ENCODE measurements around the gene BCAS4. TPM values are rescaled to one million over a fixed set of nuclear protein-coding genes. Genes with fewer than 3 reads are reported as not detected.
A peak's percentile ranks its signal among the peaks of the same experiment; 100 is the strongest.

The BCAS4 gene
- total RNA-seq, 1 experiment from 2014 or later = 25.8 TPM

GRCh38 chr20:50790651-50791277 lies 4.1 kb upstream of the BCAS4 start (continued):
- TF ChIP-seq, protein P1, sequence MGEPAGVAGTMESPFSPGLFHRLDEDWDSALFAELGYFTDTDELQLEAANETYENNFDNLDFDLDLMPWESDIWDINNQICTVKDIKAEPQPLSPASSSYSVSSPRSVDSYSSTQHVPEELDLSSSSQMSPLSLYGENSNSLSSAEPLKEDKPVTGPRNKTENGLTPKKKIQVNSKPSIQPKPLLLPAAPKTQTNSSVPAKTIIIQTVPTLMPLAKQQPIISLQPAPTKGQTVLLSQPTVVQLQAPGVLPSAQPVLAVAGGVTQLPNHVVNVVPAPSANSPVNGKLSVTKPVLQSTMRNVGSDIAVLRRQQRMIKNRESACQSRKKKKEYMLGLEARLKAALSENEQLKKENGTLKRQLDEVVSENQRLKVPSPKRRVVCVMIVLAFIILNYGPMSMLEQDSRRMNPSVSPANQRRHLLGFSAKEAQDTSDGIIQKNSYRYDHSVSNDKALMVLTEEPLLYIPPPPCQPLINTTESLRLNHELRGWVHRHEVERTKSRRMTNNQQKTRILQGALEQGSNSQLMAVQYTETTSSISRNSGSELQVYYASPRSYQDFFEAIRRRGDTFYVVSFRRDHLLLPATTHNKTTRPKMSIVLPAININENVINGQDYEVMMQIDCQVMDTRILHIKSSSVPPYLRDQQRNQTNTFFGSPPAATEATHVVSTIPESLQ (CRISPR knock-in tag; IDR thresholded peaks at IDR 0.05) = no peak
- TF ChIP-seq, protein P2, sequence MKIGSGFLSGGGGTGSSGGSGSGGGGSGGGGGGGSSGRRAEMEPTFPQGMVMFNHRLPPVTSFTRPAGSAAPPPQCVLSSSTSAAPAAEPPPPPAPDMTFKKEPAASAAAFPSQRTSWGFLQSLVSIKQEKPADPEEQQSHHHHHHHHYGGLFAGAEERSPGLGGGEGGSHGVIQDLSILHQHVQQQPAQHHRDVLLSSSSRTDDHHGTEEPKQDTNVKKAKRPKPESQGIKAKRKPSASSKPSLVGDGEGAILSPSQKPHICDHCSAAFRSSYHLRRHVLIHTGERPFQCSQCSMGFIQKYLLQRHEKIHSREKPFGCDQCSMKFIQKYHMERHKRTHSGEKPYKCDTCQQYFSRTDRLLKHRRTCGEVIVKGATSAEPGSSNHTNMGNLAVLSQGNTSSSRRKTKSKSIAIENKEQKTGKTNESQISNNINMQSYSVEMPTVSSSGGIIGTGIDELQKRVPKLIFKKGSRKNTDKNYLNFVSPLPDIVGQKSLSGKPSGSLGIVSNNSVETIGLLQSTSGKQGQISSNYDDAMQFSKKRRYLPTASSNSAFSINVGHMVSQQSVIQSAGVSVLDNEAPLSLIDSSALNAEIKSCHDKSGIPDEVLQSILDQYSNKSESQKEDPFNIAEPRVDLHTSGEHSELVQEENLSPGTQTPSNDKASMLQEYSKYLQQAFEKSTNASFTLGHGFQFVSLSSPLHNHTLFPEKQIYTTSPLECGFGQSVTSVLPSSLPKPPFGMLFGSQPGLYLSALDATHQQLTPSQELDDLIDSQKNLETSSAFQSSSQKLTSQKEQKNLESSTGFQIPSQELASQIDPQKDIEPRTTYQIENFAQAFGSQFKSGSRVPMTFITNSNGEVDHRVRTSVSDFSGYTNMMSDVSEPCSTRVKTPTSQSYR (CRISPR knock-in tag; IDR thresholded peaks at IDR 0.05) = no peak
- TF ChIP-seq, protein P3, sequence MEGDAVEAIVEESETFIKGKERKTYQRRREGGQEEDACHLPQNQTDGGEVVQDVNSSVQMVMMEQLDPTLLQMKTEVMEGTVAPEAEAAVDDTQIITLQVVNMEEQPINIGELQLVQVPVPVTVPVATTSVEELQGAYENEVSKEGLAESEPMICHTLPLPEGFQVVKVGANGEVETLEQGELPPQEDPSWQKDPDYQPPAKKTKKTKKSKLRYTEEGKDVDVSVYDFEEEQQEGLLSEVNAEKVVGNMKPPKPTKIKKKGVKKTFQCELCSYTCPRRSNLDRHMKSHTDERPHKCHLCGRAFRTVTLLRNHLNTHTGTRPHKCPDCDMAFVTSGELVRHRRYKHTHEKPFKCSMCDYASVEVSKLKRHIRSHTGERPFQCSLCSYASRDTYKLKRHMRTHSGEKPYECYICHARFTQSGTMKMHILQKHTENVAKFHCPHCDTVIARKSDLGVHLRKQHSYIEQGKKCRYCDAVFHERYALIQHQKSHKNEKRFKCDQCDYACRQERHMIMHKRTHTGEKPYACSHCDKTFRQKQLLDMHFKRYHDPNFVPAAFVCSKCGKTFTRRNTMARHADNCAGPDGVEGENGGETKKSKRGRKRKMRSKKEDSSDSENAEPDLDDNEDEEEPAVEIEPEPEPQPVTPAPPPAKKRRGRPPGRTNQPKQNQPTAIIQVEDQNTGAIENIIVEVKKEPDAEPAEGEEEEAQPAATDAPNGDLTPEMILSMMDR (IDR thresholded peaks at IDR 0.05) = peak; percentile 35; the same call in 1 of the 2 replicates
- TF ChIP-seq IRF2 (CRISPR knock-in tag; IDR thresholded peaks at IDR 0.05; ENCODE audit: borderline replicate concordance, low read depth) (no peak), HMGA2 (CRISPR knock-in tag; IDR thresholded peaks at IDR 0.05) (no peak), ZNF219 (CRISPR knock-in tag; IDR thresholded peaks at IDR 0.05; ENCODE audit: borderline replicate concordance) (no peak), AFF4 (CRISPR knock-in tag; IDR thresholded peaks at IDR 0.05; ENCODE audit: borderline replicate concordance) (no peak), PRRX2 (CRISPR knock-in tag; IDR thresholded peaks at IDR 0.05) (no peak), TP53 (CRISPR knock-in tag; IDR thresholded peaks at IDR 0.05) (no peak), FOXJ3 (CRISPR knock-in tag; IDR thresholded peaks at IDR 0.05; ENCODE audit: borderline replicate concordance) (no peak), GABPB1 (CRISPR knock-in tag; IDR thresholded peaks at IDR 0.05) (peak; percentile 66), FOXP4 (CRISPR knock-in tag; IDR thresholded peaks at IDR 0.05) (0 out of 2 replicates have a peak, but pooled peaks have one; percentile 42), ZSCAN18 (CRISPR knock-in tag; IDR thresholded peaks at IDR 0.05) (no peak), CREB1 (CRISPR knock-in tag; IDR thresholded peaks at IDR 0.05) (no peak), STAT6 (CRISPR knock-in tag; conservative IDR thresholded peaks at IDR 0.05; ENCODE audit: low read depth) (no peak), CREM (CRISPR knock-in tag; IDR thresholded peaks at IDR 0.05) (no peak), NR1H2 (CRISPR knock-in tag; IDR thresholded peaks at IDR 0.05) (no peak)
- TF ChIP-seq, protein P4, sequence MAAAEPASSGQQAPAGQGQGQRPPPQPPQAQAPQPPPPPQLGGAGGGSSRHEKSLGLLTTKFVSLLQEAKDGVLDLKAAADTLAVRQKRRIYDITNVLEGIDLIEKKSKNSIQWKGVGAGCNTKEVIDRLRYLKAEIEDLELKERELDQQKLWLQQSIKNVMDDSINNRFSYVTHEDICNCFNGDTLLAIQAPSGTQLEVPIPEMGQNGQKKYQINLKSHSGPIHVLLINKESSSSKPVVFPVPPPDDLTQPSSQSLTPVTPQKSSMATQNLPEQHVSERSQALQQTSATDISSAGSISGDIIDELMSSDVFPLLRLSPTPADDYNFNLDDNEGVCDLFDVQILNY (CRISPR knock-in tag; IDR thresholded peaks at IDR 0.05) = peak; percentile 68
